AG08396 (cell line): ENCODE measurements around the gene DEPDC1.

Experiments used
- DNase-seq: peaks from one replicate; pipeline ENCODE4 v3.0.0; 2012; ENCODE audit warnings: low spot score, mixed read lengths

Gene DEPDC1

GRCh38 chr1:68473060-68473459 is 23.8 kb downstream of the DEPDC1 start:
- DNase-seq: no peak

GRCh38 chr1:68470388-68470970 is 26.4 kb downstream of the DEPDC1 start:
- DNase-seq: peak; percentile 12

GRCh38 chr1:68464891-68465290 is 32.0 kb downstream of the DEPDC1 start:
- no peak for DNase-seq

GRCh38 chr1:68460935-68461334 is 35.9 kb downstream of the DEPDC1 start:
- DNase-seq: no peak

GRCh38 chr1:68459796-68460195 is 37.1 kb downstream of the DEPDC1 start:
- no peak for DNase-seq

GRCh38 chr1:68459091-68459490 is 37.8 kb downstream of the DEPDC1 start:
- no peak for DNase-seq

- DNase-seq: no peak
Measured at GRCh38 chr1:68456202-68456601, 40.7 kb downstream of the DEPDC1 start.

- no peak for DNase-seq
Measured at GRCh38 chr1:68454534-68454933, 42.3 kb downstream of the DEPDC1 start.

GRCh38 chr1:68453060-68453670 is 43.7 kb downstream of the DEPDC1 start:
- no peak for DNase-seq

GRCh38 chr1:68449901-68450300 is 47.0 kb downstream of the DEPDC1 start, which contains the start of gene RPE65:
Gene RPE65, minus strand, starts transcription at chr1:68449954. Its CDS starts 49 bp downstream, at chr1:68449905.
- DNase-seq: no peak

- no peak for DNase-seq
Measured at GRCh38 chr1:68448365-68448764, 48.5 kb downstream of the DEPDC1 start.

GRCh38 chr1:68445709-68446108 is 51.2 kb downstream of the DEPDC1 start:
- no peak for DNase-seq

GRCh38 chr1:68442822-68443556 is 53.9 kb downstream of the DEPDC1 start:
- peak; percentile 58 for DNase-seq

- DNase-seq: no peak
Measured at GRCh38 chr1:68442006-68442405, 54.9 kb downstream of the DEPDC1 start.

GRCh38 chr1:68438310-68438709 is 58.6 kb downstream of the DEPDC1 start:
- no peak for DNase-seq

- DNase-seq: no peak
Measured at GRCh38 chr1:68433395-68433794, 63.5 kb downstream of the DEPDC1 start.

GRCh38 chr1:68431076-68431475 is 65.8 kb downstream of the DEPDC1 start:
- DNase-seq: no peak

- no peak for DNase-seq
Measured at GRCh38 chr1:68429233-68429808, 67.6 kb downstream of the DEPDC1 start.

- no peak for DNase-seq
Measured at GRCh38 chr1:68426594-68426993, 70.3 kb downstream of the DEPDC1 start.
